Neural crest cell (in vitro differentiated cells): ENCODE measurements around the gene CCDC88A. TPM values are rescaled to one million over a fixed set of nuclear protein-coding genes. Genes with fewer than 3 reads are reported as not detected.
A peak's percentile ranks its signal among the peaks of the same experiment; 100 is the strongest.

ENCODE experiments used
- DNase-seq: peaks from one replicate; pipeline ENCODE4 v3.0.0; 2021; ENCODE audit warnings: low read depth, mixed read lengths, low spot score
- H3K27ac Mint-ChIP-seq: one replicate; pipeline ENCODE4 v1.8.0; 2021; ENCODE audit warnings: mild to moderate bottlenecking, mixed read lengths; ENCODE audit not compliant: unreplicated experiment
- H3K27me3 Mint-ChIP-seq: 2 replicates; pipeline ENCODE4 v1.8.0; 2021; ENCODE audit warnings: low read depth, mild to moderate bottlenecking, mixed read lengths
- H3K36me3 Mint-ChIP-seq: 2 replicates; pipeline ENCODE4 v1.8.0; 2021; ENCODE audit warnings: low read depth, mild to moderate bottlenecking, mixed read lengths
- H3K4me1 Mint-ChIP-seq: 2 replicates; pipeline ENCODE4 v1.8.0; 2021; ENCODE audit warnings: mixed read lengths
- H3K4me3 Mint-ChIP-seq: one replicate; pipeline ENCODE4 v1.8.0; 2021; ENCODE audit warnings: mild to moderate bottlenecking, mixed read lengths
- H3K9me3 Mint-ChIP-seq: 2 replicates; pipeline ENCODE4 v1.8.0; 2021; ENCODE audit warnings: mixed read lengths
- CTCF ChIP-seq: fragments of 200-600 bp; sonication (generic); conservative IDR thresholded peaks from 2 replicates; pipeline ENCODE4 v1.5.0; 2021; ENCODE audit warnings: antibody characterized with exemption, mild to moderate bottlenecking
- total RNA-seq: library from RNA; stranded (reverse); gene quantifications from 2 replicates; pipeline ENCODE4 v1.2.1, GENCODE V29; 2021

CCDC88A gene
- total RNA-seq, 1 donor from 2014 or later: 123 TPM

- Mint-ChIP-seq H3K4me3 (no peak overlapping the region), H3K27ac (no peak overlapping the region), H3K9me3 (peaks cover 4% of the 10 kb centered on the region), H3K27me3 (no peaks in the 10 kb centered on the region), H3K36me3 (no peaks in the 10 kb centered on the region), H3K4me1 (no peaks in the 10 kb centered on the region)
- no peak for DNase-seq
- TF ChIP-seq CTCF: no peak
Measured at GRCh38 chr2:55441280-55441892, 21.7 kb upstream of the CCDC88A start.

- Mint-ChIP-seq H3K36me3 (no peaks in the 10 kb centered on the region), H3K4me1 (no peaks in the 10 kb centered on the region), H3K4me3 (no peak overlapping the region), H3K27me3 (no peaks in the 10 kb centered on the region), H3K9me3 (peaks cover 4% of the 10 kb centered on the region), H3K27ac (no peak overlapping the region)
- DNase-seq: no peak
- no peak for TF ChIP-seq CTCF
Measured at GRCh38 chr2:55439101-55439397, 19.4 kb upstream of the CCDC88A start.

DNA sequence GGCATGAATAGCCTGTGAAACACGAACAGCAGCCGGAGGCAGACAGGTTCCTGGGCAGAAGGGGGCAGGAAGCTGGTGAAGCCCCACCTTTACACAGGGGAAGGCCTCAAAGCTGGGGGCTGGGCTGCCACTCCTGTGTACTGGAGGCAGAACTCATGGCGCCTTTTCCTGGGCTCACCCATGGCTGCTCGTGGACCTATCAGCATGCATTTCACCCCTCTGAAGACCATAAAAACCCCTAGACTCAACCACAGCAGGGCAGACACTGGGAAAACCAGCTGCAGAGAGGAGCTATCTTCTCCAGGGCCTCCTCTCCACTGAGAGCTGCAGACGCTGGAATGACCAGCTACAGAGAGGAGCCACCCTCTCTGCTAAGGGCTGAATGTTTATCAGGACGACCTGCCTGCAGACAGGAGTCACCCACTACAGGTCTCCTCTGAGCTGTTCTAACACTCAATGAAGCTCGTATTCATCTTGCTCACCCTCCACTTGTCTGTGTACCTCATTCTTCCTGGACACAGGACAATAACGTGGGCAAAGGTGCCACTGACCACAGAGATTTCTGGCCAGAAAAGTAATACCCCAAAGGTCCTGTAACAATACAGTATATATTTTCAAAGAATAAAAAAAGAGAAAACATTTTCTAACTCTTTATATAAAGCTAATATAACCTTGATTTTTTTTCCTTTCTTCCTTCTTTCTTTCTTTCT, 18.9 kb upstream of the CCDC88A start:
- Mint-ChIP-seq H3K4me3 (no peak overlapping the region), H3K27ac (no peak overlapping the region), H3K36me3 (no peaks in the 10 kb centered on the region), H3K4me1 (no peaks in the 10 kb centered on the region), H3K27me3 (no peaks in the 10 kb centered on the region), H3K9me3 (peaks cover 4% of the 10 kb centered on the region)
- TF ChIP-seq CTCF: no peak
- no peak for DNase-seq

DNA sequence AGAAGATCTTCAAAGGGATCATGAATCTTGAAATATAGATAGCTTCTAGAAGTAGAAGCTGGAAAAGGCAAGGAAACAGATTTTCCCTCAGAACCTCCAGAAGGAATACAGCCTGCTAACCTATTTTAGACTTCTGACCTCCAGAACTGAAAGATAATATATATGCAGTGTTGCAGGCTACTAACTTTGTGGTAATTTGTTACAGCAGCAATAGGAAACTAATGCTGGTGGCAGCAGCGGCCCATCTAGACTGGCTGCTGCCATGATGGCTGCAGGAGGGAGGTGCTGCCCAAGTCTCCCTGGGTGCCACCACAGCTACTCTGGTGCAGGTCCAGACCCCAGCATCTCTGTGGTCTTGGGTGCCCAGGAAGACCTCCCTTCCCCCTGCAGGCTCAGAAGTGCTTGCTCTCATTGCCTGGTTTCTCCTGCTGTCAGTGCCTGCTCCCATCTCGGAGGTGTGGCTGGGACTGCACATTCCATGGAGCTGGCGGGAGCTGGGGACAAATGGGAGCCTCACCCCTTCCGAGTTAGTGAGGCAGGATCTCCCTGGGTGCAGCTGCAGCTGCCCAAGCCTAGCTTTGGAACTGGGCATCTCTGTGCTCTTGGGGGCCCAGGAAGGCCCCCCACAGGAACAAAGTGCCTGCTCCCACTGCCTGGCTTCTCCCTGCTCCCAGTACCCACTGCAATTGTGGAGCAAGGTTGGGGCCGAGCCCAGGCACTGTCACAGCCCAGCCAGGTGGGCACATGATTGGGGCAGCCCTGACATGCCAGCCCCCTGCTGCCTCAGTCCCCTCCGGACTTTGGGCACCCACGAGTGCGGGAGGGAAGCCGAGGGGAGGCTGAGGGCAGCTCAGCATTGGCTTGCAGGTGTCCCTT, 18.1 kb upstream of the CCDC88A start:
- Mint-ChIP-seq H3K9me3 (peaks cover 4% of the 10 kb centered on the region), H3K36me3 (no peaks in the 10 kb centered on the region), H3K27me3 (no peaks in the 10 kb centered on the region), H3K4me3 (no peak overlapping the region), H3K4me1 (no peaks in the 10 kb centered on the region), H3K27ac (no peak overlapping the region)
- TF ChIP-seq CTCF: no peak
- DNase-seq: no peak

GRCh38 chr2:55431982-55432627, 12.4 kb upstream of the CCDC88A start:
- Mint-ChIP-seq H3K4me3 (no peak overlapping the region), H3K36me3 (no peaks in the 10 kb centered on the region), H3K27ac (no peak overlapping the region), H3K27me3 (no peaks in the 10 kb centered on the region), H3K4me1 (no peaks in the 10 kb centered on the region), H3K9me3 (no peaks in the 10 kb centered on the region)
- DNase-seq: no peak
- TF ChIP-seq CTCF: peak; percentile 72
